MM.1S (cell line): Measurements from ENCODE around the gene TMEFF1.

Experiments used
- CTCF ChIP-seq: fragments of 300-600 bp; sonication (generic); IDR thresholded peaks from 2 replicates; pipeline ENCODE4 v1.5.1; 2016; ENCODE audit warnings: antibody characterized with exemption, low read length, mixed read lengths
- EZH2 ChIP-seq: fragments of 300-600 bp; sonication (generic); optimal IDR thresholded peaks from 2 replicates; pipeline ENCODE3; 2017; ENCODE audit warnings: low read depth, mild to moderate bottlenecking, antibody characterized with exemption, low read length, mixed read lengths
- EZH2phosphoT487 ChIP-seq: fragments of 300-600 bp; sonication (generic); IDR thresholded peaks from 2 replicates; pipeline ENCODE4 v1.6.1; 2018; ENCODE audit warnings: antibody characterized with exemption, low read length

- no peak for TF ChIP-seq CTCF
- TF ChIP-seq EZH2phosphoT487 = no peak
- no peak for TF ChIP-seq EZH2
Measured at GRCh38 chr9:100619665-100620064, 146.7 kb downstream of the TMEFF1 start.
